ENCODE results near the gene USP37. TPM values are rescaled to one million over a fixed set of nuclear protein-coding genes. Genes with fewer than 3 reads are reported as not detected.
A peak's percentile ranks its signal among the peaks of the same experiment; 100 is the strongest.

The USP37 gene
- total and polyA plus RNA-seq, 2 of the 4 experiments (the other 2 are of a cell fraction) = 1.6 to 6.5 TPM

DNA sequence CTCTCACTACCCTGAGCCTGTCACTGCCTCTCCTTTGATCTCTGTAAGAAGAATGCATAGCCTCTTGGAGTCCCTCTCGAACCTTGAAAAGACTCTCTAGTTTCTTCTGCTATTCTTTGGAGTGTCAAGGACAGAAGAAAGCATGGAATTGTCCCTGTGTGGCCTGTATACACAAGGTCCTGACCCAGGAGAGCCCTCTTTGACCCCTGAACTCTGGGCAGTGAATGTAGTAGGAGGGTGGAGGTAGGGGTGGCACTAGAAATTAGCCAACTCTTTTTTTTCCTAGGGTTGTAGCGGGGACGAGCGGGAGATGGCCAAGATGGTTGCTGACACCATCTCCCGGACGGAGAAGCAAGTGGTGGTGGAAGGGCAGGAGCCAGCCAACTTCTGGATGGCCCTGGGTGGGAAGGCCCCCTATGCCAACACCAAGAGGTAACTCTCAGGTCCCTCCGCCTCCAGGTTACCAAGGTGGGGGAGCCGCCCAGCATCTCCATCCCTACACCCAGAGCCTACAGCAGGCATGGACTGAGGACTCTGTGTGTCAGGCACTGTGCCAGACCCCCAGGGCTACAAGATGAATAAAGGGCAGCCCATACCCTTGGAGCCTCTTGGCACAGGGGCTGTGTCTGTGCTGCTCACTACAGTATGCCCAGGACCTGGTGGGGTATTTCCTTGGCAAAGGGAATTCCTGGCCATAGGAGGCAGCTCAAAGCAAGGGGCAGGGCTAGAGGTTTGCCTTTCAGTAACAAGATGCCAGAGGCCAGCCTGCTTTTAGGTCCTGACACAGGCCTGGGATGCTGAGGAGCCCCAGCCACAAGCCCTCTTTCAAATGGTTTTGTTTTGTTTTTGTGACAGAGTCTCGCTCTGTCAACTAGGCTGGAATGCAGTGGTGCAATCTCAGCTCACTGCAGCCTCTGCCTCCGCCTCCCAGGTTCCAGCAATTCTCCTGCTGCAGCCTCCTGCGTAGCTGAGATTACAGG lies 132.9 kb downstream of the USP37 start:
- Histone ChIP-seq H2AK9ac (replicated peaks; ENCODE audit: low read depth, low read length, poor library complexity) (no peak overlapping the region), H2BK15ac (ENCODE audit: low read depth, low read length) (no peak overlapping the region), H3K36me3 (ENCODE audit: control insufficient read depth, insufficient read depth, low read length) (no peaks in the 10 kb centered on the region), H3K18ac (ENCODE audit: low read depth, low read length) (no peak overlapping the region), H4K8ac (ENCODE audit: low read depth in 2 of 2, low read length in 2 of 2) (no peak overlapping the region), H2AFZ (replicated peaks; ENCODE audit: low read length, poor library complexity) (no peak overlapping the region), H3K4me2 (ENCODE audit: low read depth, low read length) (no peak overlapping the region), H2BK5ac (ENCODE audit: low read depth, low read length, poor library complexity, severe bottlenecking) (no peak overlapping the region), H3K9ac (ENCODE audit: low read depth, low read length) (no peak overlapping the region), H2BK120ac (ENCODE audit: low read depth, low read length) (no peak overlapping the region), H3K14ac (replicated peaks; ENCODE audit: low read depth, low read length) (no peak overlapping the region), H4K5ac (ENCODE audit: low read depth, low read length) (no peak overlapping the region), H3K4ac (ENCODE audit: low read depth, low read length) (no peak overlapping the region), H2AK5ac (ENCODE audit: low read depth, low read length) (no peak overlapping the region), H3K4me1 (ENCODE audit: control insufficient read depth, insufficient read depth, low read length) (peaks cover 2% of the 10 kb centered on the region; the same call in 1 of the 2 replicates), H3K23ac (ENCODE audit: low read depth, low read length) (no peak overlapping the region), H4K20me1 (ENCODE audit: insufficient read depth, low read length) (no peaks in the 10 kb centered on the region; the same call in 1 of the 2 replicates), H4K91ac (ENCODE audit: insufficient read depth, low read depth, low read length) (no peak overlapping the region), H3K9me1 (ENCODE audit: insufficient read depth, low read length) (no peaks in the 10 kb centered on the region), H3K56ac (ENCODE audit: extremely low read depth, insufficient read depth, low read length) (no peak overlapping the region), H3K9me3 (ENCODE audit: control insufficient read depth, insufficient read depth, low read length) (no peaks in the 10 kb centered on the region), H3K27ac (ENCODE audit: insufficient read depth, low read length) (no peak overlapping the region), H2BK20ac (ENCODE audit: low read depth, low read length) (no peak overlapping the region), H3K4me3 (ENCODE audit: insufficient read depth, low read depth, low read length) (no peak overlapping the region), H3K79me1 (ENCODE audit: low read depth in 1 of 2, low read length in 2 of 2) (no peaks in the 10 kb centered on the region), H3K27me3 (ENCODE audit: control insufficient read depth, insufficient read depth, low read length) (peaks cover 17% of the 10 kb centered on the region)
- ATAC-seq (ENCODE audit: low read depth) = peak; percentile 87
- in situ Hi-C loops (cut with MboI; ENCODE audit: low sequenced_read_pairs) = no loop called here
- ChIA-PET POLR2A (ENCODE audit: unreplicated experiment) (no interaction called here), CTCF (no interaction called here)
- dilution Hi-C loops (cut with HindIII; ENCODE audit: low sequenced_read_pairs, unreplicated experiment) = no loop called here
- intact Hi-C loops (cut with micrococcal nuclease) = no loop called here
- BruUV-seq (replicated peaks) = no TSS peak
- 44% methylated on average over 2 of the region's 11 CpGs; no CpG with 5 or more reads in 1 of the 2 experiments for WGBS, 2 experiments (ENCODE audit: extremely low coverage in 2 of 2, insufficient read length in 1 of 2)
- TF ChIP-seq CEBPB (IDR thresholded peaks at IDR 0.05; ENCODE audit: low read depth, low read length) (peak; percentile 48; the same call in 1 of the 2 replicates), BHLHE40 (IDR thresholded peaks at IDR 0.05; ENCODE audit: low read depth, low read length) (no peak)
- DNase-seq = peak; percentile 6

Data from IMR-90 (cell line).